Astrocyte of the spinal cord (primary cell): Measurements from ENCODE around the gene YEATS2.
"Not testable (repeated sequence)": the region's sequence is repeated elsewhere in the genome, so short reads cannot be mapped to it uniquely, and the experiment has no call there.

Experiments
- DNase-seq: peaks from one replicate; pipeline ENCODE4 v3.0.0; 2011; ENCODE audit warnings: low read depth, low spot score
- H3K4me3 ChIP-seq: 2 replicates; pipeline ENCODE4 v1.5.1; 2011; ENCODE audit warnings: low read depth, mild to moderate bottlenecking, low read length, moderate library complexity
- in situ Hi-C: cut with HindIII; loops from 2 replicates; pipeline ENCODE4 v1.10.0; 2017; ENCODE audit warnings: low sequenced_read_pairs
- TF ChIP-seq, protein P1 (sequence below): IDR thresholded peaks from 2 replicates; pipeline ENCODE4 v1.5.1; 2012; ENCODE audit warnings: low read depth, mild to moderate bottlenecking, low read length, inconsistent platforms

YEATS2 gene

DNA sequence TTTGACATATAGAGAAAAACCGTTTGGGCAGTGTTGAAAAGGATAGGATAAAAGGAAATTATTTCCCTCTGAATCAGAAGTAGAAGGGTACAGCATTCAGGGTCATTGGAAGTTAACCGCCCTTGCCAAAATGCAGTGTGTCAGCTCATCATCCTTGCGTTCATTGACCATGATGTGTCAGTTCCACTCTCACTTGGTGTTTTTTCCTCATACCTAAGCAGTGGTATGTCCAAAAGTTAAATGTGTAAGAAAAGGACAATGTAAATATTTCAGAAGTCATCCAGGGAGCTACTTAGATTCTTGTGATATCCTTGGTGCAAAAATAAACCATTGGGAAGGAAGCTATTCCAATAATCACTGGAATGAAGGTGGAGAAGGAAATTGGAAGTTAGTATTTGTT, 77.0 kb downstream of the YEATS2 start:
- TF ChIP-seq, protein P1, sequence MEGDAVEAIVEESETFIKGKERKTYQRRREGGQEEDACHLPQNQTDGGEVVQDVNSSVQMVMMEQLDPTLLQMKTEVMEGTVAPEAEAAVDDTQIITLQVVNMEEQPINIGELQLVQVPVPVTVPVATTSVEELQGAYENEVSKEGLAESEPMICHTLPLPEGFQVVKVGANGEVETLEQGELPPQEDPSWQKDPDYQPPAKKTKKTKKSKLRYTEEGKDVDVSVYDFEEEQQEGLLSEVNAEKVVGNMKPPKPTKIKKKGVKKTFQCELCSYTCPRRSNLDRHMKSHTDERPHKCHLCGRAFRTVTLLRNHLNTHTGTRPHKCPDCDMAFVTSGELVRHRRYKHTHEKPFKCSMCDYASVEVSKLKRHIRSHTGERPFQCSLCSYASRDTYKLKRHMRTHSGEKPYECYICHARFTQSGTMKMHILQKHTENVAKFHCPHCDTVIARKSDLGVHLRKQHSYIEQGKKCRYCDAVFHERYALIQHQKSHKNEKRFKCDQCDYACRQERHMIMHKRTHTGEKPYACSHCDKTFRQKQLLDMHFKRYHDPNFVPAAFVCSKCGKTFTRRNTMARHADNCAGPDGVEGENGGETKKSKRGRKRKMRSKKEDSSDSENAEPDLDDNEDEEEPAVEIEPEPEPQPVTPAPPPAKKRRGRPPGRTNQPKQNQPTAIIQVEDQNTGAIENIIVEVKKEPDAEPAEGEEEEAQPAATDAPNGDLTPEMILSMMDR: no peak
- in situ Hi-C loops: no loop called here
- H3K4me3 ChIP-seq: no peak overlapping the region
- no peak for DNase-seq

DNA sequence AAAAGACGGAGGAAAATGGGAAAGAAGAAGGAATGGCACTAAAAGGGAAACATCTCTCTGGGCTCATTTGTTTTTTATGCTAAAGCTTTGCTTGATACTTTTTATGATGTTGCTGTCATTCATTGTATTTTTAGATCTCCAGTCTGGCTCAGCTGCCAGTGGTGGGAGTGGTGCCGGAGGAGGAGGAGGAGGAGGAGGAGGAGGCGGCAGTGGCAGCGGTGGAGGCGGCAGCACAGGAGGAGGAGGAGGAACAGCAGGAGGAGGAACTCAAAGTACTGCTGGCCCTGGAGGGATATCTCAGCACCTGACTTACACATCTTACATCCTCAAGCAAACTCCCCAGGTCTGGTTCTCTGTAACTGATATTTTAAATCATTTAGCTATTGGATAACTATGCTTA, 78.2 kb downstream of the YEATS2 start:
- DNase-seq: no peak
- no peak overlapping the region for H3K4me3 ChIP-seq
- in situ Hi-C loops: no loop called here
- TF ChIP-seq, protein P1: no peak

GRCh38 chr3:183776451-183776850, 78.9 kb downstream of the YEATS2 start:
- DNase-seq, in situ Hi-C loops, H3K4me3 ChIP-seq: not testable (repeated sequence)

DNA sequence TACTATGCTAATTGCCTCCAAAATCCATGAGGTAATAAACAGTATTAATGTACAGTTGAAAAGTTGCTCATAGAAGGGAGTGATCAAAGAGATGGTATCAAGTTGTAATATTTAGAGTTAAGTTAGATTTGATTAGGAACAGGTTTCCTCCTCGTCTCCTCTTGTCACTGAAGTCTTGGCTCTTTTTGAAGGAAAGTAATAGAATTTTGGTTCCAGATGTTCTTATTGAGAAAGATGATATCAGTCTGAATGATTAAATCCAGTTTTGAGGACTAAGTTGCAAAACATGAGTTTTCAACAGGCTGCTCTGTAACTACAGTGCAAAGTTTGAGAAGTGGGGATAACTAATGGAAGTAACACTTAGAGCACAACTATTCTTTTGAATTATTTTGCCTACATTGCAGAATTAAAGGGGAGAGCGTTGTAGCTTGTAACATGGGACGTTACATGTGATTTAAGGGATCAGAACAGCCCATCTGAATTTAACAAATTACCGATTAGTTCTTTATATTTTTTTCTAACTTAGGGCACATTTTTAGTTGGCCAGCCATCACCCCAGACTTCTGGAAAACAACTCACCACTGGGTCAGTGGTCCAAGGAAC, 79.5 kb downstream of the YEATS2 start:
- H3K4me3 ChIP-seq: no peak overlapping the region
- TF ChIP-seq, protein P1: no peak
- DNase-seq: no peak
- in situ Hi-C loops: no loop called here

DNA sequence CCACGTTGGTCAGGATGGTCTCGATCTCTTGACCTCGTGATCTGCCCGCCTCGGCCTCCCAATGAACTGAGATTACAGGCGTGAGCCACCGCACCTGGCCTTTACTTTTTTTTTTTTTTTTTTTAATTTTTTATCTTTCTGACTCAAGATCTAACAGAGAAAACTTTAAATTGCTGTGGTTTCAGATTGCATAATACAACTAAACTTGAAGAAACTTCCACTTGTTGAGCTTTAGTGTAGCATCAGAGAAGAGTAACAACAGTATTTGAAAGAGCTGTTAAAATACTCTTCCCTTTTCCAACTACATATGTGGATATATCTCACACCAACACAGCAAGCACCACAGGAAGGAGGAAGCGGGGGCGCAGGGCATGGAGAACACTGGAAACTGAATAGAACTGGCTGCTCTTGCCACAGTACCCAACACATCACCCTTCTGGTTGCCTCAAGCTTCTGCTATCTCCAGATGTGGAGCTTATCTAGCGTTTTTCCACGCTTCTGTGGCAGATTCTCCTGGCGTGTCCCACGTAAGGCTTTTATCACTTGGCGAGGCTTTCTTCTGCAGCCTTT, 82.4 kb downstream of the YEATS2 start:
- no peak for DNase-seq
- in situ Hi-C loops: no loop called here
- H3K4me3 ChIP-seq: no peak overlapping the region
- TF ChIP-seq, protein P1: no peak

DNA sequence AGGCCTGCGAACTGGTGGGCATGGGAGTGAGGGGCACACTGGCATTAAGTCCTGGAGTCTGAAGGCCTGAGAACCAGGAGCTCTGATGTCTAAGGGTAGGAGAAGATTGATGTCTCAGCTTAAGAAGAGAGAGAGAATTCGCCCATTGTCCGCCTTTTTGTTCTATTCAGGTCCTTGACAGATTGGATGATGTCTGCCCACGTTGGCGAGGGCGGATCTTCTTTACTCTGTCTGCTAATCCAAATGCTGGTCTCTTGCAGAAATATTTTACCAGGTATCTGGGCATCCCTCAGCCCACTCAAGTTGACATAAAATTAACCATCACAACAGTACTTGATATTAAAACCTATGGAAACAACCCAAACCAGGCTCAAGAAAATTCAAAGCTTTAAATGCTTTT, 83.6 kb downstream of the YEATS2 start:
- DNase-seq: no peak
- TF ChIP-seq, protein P1: no peak
- in situ Hi-C loops: no loop called here
- no peak overlapping the region for H3K4me3 ChIP-seq

DNA sequence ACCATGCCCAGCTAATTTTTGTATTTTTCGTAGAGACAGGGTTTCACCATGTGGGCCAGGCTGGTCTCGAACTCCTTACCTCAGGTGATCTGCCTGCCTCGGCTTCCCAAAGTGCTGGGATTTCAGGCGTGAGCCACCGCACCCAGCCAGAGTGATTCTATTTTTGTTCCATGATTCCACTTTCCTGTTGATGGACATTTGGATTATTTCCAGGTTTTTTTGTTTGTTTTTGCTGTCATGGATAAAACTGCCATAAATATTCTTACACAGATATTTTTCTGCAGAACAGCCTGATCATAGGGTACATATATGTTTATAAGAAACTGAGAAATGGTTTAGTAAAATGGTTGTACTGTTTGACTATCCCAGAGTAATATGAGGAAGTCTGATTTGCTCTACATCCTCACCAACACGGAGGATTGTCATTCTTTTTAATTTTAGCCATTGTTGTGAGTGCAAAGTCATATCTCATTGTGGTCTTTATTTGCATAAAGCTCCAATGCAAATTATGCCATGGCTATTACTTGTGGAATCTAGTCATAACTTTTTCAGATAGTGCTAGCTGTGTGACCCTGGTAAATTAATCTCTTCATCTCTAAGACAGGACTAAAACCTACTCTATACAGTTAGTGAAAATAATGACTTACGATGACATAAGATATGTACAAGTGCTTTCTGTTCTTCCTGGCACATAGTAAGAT, 85.1 kb downstream of the YEATS2 start:
- in situ Hi-C loops: no loop called here
- TF ChIP-seq, protein P1: no peak
- H3K4me3 ChIP-seq: no peak overlapping the region
- DNase-seq: no peak

DNA sequence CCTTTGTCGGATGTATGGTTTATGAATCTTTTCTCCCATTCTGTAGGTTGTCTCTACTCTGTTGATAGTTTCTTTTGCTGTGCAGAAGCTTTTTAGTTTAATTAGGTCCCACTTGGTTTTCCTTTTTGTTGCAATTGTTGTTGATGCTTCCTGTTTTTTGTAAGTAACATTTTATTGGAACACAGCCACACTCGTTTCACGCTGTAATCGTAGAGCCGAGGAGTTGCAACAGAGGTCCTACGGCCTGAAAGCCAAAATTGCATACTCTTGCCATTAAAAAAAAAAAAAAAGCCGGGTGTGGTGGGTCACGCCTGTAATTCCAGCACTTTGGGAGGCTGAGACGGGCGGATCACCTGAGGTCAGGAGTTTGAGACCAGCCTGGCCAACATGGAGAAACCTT, 86.9 kb downstream of the YEATS2 start:
- DNase-seq, H3K4me3 ChIP-seq, in situ Hi-C loops: not testable (repeated sequence)
